GM10248 (cell line): ENCODE measurements around the gene COL23A1.

Source experiments
- CTCF ChIA-PET: fragments of 300-600 bp; sonication (Branson Sonifier 250); formaldehyde crosslinking; extraction: SDS; loops from one replicate; lab custom pipeline; 2021; ENCODE audit warnings: antibody characterized with exemption; lab: Yijun Ruan, JAX
- POLR2A ChIA-PET: fragments of 350-650 bp; sonication (Branson Sonifier 250); formaldehyde crosslinking; extraction: SDS; loops from one replicate; lab custom pipeline; 2020; ENCODE audit warnings: antibody characterized with exemption; lab: Yijun Ruan, JAX
- DNase-seq: peaks from one replicate; pipeline ENCODE4 v3.0.0; 2012; ENCODE audit errors: extremely low spot score
- CTCF ChIP-seq: IDR thresholded peaks from 2 replicates; pipeline ENCODE4 v1.5.1; 2012; ENCODE audit warnings: mild to moderate bottlenecking, low read depth; ENCODE audit errors: extremely low read depth, missing control alignments, control extremely low read depth

The COL23A1 gene

GRCh38 chr5:178301641-178302040 lies 288.6 kb downstream of the COL23A1 start:
- CTCF ChIA-PET, result no interaction called here
- POLR2A ChIA-PET, result no interaction called here
- TF ChIP-seq CTCF, result no peak

DNA sequence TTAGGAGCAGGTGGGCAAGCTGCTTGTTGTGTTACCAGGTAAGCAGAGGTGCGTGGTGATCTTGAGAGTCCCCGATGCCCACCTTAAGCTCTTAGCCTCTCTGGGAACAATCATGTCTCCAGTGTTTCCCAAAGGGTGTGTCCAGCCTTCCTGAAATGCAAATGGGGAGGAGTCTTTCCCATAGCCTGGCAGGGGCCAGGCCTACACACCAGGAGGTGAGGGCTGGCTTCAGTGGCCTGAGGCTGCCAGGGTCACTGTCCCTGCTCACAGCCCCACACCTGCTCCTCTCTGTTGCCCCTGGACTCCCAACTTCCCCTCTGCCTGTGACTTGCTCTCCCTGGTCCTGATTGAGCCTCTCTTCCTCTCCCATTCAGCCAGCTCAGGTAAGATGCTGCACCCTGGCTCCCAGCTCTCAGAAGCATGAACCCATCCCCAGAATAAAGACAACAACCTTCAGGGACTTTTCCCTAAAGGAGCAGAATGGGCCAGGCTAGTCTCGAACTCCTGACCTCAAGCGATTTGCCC lies 291.8 kb downstream of the COL23A1 start:
- ChIA-PET CTCF (no interaction called here), POLR2A (no interaction called here)
- no peak for TF ChIP-seq CTCF
- no peak for DNase-seq

More at GRCh38 chr5:178301641-178302040, 288.6 kb downstream of the COL23A1 start:
- DNase-seq, result no peak

DNA sequence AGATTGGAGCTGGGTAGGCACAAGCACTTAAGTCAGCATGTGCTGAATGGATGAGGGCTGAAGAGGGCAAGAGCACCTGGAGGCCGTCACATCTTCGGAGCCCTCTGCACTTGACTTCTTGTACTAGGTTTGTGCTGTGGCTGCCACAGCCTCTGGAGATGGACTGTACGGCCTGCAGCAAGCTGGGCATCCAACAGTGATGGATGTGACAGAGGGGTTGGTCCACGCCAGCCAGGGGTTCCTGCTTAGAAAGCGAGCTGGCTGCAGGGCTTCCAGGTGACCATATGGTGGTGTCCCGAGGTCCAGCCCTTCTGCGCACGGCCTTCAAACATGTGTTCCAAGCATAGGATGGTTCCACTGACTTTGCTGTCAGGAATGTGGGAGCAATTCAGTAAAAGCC lies 292.4 kb downstream of the COL23A1 start:
- no peak for TF ChIP-seq CTCF
- DNase-seq, result no peak
- ChIA-PET POLR2A (no interaction called here), CTCF (no interaction called here)

DNA sequence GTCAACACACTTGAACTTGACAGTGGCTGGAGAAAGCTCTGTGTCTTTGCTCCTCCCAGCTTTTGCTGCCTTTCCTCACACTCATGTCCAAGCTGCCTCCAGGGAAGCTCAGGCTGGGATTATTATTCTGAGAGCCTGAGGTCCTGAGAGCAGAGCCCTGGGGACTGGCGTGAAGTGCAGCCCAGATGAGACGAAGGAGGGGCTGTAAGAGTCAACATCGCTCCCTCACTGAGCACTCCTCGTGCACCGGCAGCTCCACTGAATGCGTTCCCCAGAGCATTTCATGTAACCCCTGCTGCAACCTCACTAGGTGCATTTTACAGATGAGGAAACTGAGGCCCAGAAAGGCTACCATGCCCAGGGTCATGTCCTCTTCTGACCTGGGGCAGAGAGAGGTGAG lies 294.1 kb downstream of the COL23A1 start:
- no peak for TF ChIP-seq CTCF
- ChIA-PET CTCF (interaction anchor here (1.6 kb wide), 1 partner anchor 11 kb away, joined by 3 read pairs; no protein-coding TSS in a partner anchor), POLR2A (no interaction called here)
- DNase-seq, result no peak

DNA sequence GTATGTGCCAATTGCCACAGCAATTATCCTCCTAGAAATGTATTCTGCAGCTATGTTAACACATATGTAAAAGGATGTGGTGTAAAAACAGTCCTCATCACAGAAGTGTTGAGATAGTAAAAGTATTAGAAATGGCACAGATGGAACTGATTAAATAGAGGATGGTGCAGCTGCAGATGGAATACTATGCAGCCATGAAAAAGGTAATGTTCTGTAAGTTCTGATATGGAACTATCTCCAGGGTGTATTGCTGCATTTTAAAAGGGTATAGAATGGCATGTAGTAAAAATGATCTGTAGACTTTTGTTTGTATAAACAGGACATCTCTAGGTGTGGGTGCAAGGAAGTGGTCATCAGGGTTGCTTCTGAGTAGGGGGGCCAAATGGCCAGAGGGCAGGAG lies 294.6 kb downstream of the COL23A1 start:
- TF ChIP-seq CTCF, result no peak
- DNase-seq, result no peak
- ChIA-PET POLR2A (no interaction called here), CTCF (interaction anchor here (1.6 kb wide), 1 partner anchor 10 kb away, joined by 3 read pairs; no protein-coding TSS in a partner anchor)

- DNase-seq, result no peak
- CTCF ChIA-PET, result no interaction called here
- POLR2A ChIA-PET, result no interaction called here
- no peak for TF ChIP-seq CTCF
Measured at GRCh38 chr5:178293815-178294214, 296.4 kb downstream of the COL23A1 start.

- TF ChIP-seq CTCF, result no peak
- no peak for DNase-seq
- ChIA-PET POLR2A (no interaction called here), CTCF (no interaction called here)
Measured at GRCh38 chr5:178293400-178293799, 296.8 kb downstream of the COL23A1 start.
